Measurements from ENCODE around the gene CFAP99. TPM values are rescaled to one million over a fixed set of nuclear protein-coding genes. Genes with fewer than 3 reads are reported as not detected.

Gene CFAP99
- total and polyA plus RNA-seq, 9 of the 15 experiments (the other 6 are each of a cell fraction or from before 2014, with no cell fraction given), result 0.07 to 0.18 (median 0.09) TPM; not detected in 6

GRCh38 chr4:2417765-2418649, 748 bp upstream of the CFAP99 start, which contains the start of gene ZFYVE28 (continued):
- TF ChIP-seq, protein P1, sequence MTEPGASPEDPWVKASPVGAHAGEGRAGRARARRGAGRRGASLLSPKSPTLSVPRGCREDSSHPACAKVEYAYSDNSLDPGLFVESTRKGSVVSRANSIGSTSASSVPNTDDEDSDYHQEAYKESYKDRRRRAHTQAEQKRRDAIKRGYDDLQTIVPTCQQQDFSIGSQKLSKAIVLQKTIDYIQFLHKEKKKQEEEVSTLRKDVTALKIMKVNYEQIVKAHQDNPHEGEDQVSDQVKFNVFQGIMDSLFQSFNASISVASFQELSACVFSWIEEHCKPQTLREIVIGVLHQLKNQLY (CRISPR knock-in tag; conservative IDR thresholded peaks at IDR 0.05), result no peak
- TF ChIP-seq KDM2B (CRISPR knock-in tag; IDR thresholded peaks at IDR 0.05) (peak; percentile 67; the same call in 1 of the 2 replicates), HMG20B (CRISPR knock-in tag; IDR thresholded peaks at IDR 0.05) (no peak), GATAD2B (IDR thresholded peaks at IDR 0.05; ENCODE audit: borderline replicate concordance) (peak; percentile 91; the same call in 1 of the 2 replicates), SIN3B (IDR thresholded peaks at IDR 0.05; ENCODE audit: low read depth) (peak; percentile 63; the same call in 1 of the 2 replicates), CBX8 (IDR thresholded peaks at IDR 0.05; ENCODE audit: borderline replicate concordance, extremely low read depth, low read depth, low read length, poor library complexity, severe bottlenecking) (no peak), POLR2B (IDR thresholded peaks at IDR 0.05; ENCODE audit: low read depth, partially characterized antibody) (no peak), HDAC6 (IDR thresholded peaks at IDR 0.05; ENCODE audit: low read depth, low read length) (peak; percentile 16; the same call in 1 of the 2 replicates)
- TF ChIP-seq, protein P2, sequence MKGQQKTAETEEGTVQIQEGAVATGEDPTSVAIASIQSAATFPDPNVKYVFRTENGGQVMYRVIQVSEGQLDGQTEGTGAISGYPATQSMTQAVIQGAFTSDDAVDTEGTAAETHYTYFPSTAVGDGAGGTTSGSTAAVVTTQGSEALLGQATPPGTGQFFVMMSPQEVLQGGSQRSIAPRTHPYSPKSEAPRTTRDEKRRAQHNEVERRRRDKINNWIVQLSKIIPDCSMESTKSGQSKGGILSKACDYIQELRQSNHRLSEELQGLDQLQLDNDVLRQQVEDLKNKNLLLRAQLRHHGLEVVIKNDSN (CRISPR knock-in tag; IDR thresholded peaks at IDR 0.05), result no peak

Measured in K562 (cell line).